SW480 (cell line): ENCODE results near the gene L1TD1.
"Not testable (repeated sequence)": the region's sequence is repeated elsewhere in the genome, so short reads cannot be mapped to it uniquely, and the experiment has no call there.

Experiments
- DNase-seq: peaks from one replicate; pipeline ENCODE4 v3.0.0-alpha.2; 2016; ENCODE audit warnings: low spot score

L1TD1 gene

GRCh38 chr1:62237950-62238374, 43.3 kb downstream of the L1TD1 start:
- DNase-seq = no peak

GRCh38 chr1:62238507-62238906, 43.9 kb downstream of the L1TD1 start:
- DNase-seq = no peak

DNA sequence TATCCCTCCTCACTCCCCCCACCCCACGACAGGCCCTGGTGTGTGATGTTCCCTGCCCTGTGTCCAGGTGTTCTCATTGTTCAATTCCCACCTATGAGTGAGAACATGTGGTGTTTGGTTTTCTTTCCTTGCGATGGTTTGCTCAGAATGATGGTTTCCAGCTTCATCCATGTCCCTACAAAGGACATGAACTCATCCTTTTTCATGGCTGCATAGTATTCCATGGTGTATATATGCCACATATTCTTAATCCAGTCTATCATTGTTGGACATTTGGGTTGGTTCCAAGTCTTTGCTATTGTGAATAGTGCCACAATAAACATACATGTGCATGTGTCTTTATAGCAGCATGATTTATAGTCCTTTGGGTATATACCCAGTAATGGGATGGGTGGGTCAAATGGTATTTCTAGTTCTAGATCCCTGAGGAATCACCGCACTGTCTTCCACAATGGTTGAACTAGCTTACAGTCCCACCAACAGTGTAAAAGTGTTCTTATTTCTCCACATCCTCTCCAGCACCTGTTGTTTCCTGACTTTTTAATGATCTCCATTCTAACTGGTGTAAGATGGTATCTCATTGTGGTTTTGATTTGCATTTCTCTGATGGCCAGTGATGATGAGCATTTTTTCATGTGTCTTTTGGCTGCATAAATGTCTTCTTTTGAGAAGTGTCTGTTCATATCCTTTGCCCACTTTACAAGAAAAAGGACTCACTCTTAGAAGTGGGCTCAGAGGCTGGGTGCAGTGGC, 45.2 kb downstream of the L1TD1 start:
- not testable (repeated sequence) for DNase-seq

DNA sequence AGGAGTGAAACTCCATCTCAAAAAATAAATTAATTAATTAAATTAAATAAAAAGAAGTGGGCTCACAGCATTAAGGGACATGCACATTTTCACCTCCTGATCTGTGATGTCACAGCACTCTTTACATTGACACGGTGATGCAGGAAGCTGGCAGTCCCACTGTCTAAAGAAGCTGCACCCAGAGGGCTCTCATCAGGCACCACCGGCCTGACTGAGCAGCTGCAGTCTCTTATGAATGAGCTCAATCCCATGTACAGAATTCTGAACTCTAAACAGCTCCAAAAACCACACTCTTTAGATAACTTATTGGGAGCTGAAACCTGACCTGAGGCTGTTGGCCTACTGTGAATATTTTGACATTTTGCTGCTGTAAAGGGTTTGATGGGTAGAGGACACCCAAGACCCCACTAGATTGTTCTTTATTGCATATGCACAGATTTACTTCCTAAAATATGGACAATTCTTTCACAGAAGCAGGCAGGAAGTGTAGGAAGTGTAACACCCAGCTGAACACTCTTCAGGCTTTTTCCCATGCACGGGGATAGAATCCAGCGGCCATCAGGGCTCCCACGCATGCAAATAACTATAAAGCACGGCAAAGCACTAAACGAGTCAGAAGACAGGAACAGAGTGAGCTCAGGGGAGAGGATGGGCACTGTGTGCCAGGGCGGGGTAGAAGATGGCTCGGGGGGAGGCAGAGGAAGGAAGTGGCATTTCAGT, 46.2 kb downstream of the L1TD1 start:
- DNase-seq = no peak

DNA sequence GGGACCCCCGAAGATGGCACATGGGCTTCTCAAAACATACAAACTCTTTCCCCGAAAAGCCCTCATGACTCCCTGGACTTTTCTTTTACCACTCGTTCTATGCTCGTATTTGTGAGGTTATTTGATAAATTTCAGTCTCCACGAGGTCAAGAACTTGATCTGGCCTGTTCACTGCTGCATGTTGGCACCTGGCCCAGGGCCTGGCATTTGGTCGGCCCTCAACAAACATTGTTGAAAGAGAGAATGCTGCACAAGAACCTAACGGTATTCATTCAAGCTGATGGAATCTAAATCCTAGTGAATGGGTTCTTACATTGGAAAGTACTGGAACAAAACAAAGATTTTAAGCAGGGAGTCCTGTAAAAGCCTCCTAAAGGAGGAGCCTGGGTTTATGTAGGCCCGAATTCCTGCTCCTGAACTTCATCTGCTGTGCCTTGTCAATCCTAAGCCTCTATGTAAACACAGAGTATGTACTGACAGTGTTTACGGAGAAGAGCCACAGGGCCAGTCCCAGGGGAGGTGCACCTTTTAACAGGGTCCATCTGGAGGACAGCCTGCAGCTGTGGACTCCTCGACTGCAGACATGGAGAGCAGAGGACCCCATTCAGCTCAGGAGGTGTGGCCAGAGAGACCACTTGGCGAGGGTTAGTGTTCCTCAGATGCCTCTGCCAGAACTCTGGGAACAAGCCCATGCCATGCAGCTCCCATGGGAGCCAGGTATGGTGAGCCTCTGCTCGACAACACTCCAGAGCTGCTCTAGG, 46.9 kb downstream of the L1TD1 start:
- DNase-seq = no peak

DNA sequence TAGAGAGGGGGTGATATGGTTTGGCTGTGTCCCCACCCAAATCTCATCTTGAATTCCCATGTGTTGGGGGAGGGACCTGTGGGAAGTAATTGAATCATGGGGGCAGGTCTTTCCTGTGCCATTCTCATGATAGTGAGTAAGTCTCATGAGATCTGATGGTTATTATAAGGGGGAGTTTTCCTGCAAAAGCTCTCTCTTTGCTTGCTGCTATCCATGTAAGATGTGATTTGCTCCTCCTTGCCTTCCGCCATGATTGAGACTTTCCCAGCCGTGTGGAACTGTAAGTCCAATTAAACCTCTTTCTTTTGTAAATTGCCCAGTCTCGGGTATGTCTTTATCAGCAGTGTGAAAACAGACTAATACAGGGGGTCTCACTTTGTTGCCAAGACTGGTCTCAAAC, 49.7 kb downstream of the L1TD1 start:
- not testable (repeated sequence) for DNase-seq

- no peak for DNase-seq
Observed at GRCh38 chr1:62245201-62245600, 50.6 kb downstream of the L1TD1 start.

GRCh38 chr1:62247391-62248168, 52.9 kb downstream of the L1TD1 start:
- no peak for DNase-seq

- DNase-seq = no peak
Observed at GRCh38 chr1:62250126-62250726, 55.6 kb downstream of the L1TD1 start.

DNA sequence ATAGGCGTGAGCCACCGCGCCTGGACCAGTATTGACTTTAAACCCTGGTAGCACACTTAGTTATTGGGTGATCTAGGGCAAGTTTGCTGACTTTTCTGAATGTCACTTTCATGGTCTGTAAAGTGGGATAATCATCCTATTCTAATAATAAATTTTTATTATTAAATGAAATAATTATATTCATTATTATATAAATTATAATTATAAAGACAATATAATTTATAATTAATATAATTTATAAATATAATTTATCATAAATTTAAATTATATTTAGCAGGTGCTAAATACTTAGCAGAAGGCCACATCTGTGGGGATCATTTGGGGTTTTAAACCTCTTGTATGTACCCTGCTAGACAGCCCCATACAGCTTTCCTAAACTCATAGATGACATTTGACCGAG, 64.9 kb downstream of the L1TD1 start:
- DNase-seq = no peak

GRCh38 chr1:62260688-62261087, 66.0 kb downstream of the L1TD1 start:
- DNase-seq = no peak
